GM19438 (cell line): ENCODE measurements around the gene NDUFS7.

Experiments used
- ATAC-seq: cut with Tn5 transposase; IDR thresholded peaks from one replicate; pipeline ENCODE4 v1.9.1; 2021; ENCODE audit warnings: low read depth; ENCODE audit not compliant: unreplicated experiment

Gene NDUFS7

DNA sequence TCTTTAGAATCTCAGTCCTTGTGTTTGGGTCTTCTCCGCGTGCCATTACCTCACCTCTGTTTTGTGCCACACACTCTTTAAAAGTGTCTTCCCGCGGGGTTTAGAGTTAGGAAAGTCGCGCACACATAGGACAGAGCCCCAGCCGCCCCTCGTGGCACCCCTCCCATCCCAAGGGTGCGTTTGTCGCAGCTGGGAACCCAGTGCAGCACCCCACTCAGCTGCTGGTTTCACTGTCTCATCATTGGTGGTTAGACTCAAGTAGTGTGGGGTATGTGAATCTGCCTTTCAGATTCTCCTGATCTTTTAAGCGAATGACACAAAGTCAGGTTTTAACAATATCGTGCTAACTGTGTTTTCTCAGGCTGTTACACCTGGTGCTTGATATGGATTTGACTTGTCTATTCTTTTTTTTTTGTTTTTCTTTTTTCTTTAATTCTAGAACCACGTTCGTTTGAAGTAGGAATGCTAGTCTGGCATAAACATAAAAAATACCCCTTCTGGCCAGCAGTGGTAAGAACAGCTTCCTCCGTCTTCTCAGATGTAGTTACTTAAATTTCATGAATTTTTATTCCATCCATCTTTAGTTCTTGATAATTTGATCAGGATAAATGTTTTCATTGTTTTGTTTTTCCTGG lies 19.5 kb upstream of the NDUFS7 start:
- ATAC-seq: no peak

DNA sequence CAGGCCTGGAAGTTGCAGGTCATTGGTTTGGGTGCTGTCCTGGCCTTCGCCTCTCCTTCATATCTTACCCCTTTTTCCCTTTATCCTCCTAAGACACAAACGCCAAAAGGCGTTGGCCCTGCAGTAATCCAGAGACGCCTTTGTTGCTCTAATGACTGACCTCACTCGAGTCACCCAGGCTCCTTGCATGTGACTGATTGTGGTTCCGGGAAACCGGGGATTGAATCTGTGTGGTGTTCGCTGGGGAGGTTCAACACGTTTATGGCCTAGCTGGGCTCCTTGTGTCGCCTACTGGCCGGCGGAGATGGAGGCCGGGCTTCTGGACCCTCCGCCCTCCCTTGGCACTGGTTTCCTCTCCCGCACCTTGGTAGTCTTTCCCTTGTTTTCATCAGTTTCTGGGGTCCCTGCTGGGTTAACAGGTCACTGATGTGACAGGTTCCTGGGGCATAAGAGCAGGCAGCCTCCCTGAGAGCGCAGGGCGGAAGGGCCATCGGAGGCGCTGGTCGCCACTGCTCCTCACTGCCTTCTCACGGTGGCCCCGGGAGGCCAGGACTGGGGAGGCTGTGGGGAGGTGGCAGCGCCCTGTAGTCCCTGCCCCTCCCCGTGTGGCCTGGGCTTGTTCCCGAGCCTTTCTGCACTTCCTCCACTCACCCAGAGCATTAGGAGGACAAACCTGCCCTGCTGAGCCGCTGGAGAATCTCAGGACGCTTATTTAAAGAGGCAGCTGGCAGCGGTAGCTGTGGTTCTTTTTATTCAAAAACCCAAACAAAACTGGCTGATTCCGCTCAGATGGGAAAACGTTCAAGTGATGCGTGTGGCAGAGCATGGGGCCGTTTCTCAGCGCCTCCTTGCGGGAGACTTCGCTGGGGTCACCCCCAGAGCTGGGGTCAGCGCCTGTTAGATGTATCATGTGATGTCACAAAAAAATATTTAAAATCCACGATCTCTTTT lies 18.1 kb upstream of the NDUFS7 start:
- no peak for ATAC-seq

DNA sequence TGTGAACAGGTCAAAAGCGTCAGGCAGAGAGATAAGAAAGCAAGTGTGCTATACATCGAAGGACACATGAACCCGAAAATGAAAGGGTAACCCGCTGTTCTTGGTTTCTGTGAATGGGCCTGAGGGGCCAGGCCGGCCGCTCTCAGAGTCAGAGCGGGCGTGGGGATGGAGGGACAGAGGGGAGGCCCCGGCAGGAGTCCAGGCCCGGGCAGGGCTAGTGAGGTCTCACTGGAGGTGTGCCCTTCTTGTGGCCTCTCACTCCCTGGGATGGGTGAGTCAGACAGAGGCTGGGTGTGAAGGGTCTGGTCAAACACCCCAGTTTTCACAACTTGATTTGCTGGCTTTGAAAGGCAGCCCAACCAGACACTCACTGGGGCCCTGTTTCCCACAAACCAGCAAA lies 17.4 kb upstream of the NDUFS7 start:
- ATAC-seq: no peak

DNA sequence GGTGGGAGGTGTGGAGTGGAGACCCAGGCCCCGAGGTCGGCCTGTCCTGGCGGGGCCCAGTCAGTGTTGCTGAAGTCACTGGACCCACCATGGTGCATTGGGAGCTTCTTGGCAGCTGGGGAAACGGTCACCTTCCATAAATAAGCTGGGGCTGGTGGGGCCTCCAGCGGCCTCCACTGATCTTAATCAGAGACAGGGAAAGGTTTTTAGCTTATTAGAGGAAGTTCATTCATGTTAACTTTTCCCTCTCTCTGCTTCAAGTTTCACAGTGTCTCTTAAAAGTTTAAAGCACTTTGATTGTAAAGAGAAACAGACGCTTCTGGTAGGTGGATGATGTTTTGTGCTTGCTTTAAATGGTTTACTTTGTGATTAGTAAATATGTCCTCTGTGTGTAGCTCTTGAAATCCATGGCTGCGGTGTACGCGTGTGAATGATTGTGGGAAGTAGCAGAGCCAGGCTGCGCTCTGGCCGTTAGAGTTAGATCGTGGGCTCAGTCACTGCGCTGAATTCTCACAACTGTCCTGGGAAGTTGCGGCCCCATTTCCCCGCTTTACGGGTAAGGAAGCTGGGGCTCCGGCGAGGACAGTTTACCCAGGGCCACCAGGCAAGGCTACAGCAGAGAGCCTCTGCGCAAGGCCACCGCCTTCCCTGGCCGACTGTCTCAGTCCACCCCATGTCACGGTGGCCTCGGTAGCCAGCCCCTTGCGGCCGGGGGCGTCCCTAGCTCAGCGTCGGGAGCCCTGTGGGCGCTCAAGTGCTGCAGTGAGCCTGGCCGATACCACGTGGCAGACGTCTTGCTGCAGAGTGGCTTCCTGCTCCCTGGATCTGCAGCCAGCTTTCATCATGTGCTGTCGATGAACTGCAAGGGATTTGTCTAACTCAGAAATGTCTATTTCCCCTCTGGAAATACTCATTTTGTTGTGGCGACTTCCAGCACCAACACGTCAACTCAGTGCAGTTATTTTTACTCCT lies 16.5 kb upstream of the NDUFS7 start:
- ATAC-seq: no peak

DNA sequence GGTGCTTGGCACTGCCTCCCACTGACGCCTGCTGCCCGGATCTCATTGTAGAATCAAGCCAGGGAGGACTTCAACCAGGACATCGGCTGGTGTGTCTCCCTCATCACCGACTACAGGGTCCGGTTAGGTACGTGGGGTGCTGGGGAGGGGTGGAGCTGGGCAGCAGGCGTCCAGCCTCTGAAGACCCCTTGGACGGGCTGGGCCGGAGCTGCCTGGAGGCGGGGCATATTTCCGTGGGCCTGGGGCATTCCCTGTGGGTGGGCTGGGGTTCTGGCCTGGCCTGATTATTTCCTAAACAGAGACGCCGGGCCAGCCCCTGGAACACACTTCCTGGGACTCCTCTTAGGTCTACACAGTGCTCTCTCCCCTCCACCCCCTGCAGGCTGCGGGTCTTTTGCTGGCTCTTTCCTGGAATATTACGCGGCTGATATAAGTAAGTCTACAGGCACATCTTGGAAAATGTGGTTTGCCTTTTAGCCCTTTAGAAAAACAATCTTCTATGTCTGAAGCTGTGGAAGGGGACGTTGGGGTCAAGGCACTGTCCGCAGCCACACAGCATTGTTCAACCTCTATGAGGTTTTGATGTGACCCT lies 14.4 kb upstream of the NDUFS7 start:
- no peak for ATAC-seq

DNA sequence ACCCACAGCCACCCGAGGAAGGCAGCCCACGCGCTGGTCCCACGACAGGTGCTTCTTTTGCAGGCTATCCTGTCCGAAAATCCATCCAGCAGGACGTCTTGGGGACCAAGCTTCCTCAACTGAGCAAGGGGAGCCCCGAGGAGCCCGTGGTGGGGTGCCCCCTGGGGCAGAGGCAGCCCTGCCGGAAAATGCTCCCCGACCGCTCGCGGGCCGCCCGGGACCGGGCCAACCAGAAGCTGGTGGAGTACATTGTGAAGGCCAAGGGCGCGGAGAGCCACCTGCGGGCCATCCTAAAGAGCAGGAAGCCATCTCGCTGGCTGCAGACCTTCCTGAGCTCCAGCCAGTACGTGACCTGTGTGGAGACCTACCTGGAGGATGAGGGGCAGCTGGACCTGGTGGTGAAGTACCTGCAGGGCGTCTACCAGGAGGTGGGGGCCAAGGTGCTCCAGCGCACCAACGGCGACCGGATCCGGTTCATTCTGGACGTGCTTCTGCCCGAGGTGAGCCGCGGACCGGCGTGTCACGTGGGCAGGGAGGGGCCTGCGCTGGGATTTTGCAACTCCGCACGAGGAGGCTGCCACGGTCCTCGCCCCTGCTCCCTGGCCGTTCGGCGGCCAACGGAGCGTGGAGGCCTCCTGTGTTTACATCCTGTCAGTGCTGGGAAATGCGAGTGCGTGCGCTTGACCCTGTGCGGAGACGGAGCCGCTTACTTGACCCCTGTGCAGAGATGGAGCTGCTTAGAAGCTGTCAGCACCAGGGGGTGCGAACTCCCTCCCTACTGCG lies 12.9 kb upstream of the NDUFS7 start:
- ATAC-seq: no peak

DNA sequence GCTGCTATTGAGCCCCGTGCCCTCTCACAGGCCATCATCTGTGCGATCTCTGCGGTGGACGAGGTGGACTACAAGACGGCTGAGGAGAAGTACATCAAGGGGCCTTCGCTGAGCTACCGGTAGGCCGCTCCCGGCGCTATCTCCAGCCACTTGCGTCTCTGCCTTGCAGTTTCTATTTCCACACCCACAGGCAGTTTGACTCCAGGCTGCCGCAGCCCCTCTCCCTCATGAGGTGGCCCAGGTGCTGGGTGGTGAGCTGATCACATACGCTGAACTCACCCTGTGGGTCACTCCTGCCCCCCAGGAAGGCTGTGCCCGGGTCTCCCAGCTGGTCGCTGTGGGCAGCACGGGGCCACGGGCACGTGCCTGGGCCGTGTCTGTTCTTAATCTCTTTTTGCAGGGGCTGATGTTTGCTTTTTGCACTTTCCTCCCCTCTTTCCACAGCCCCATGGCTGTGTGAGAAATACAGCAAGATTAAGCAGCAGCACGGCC lies 10.6 kb upstream of the NDUFS7 start:
- no peak for ATAC-seq

DNA sequence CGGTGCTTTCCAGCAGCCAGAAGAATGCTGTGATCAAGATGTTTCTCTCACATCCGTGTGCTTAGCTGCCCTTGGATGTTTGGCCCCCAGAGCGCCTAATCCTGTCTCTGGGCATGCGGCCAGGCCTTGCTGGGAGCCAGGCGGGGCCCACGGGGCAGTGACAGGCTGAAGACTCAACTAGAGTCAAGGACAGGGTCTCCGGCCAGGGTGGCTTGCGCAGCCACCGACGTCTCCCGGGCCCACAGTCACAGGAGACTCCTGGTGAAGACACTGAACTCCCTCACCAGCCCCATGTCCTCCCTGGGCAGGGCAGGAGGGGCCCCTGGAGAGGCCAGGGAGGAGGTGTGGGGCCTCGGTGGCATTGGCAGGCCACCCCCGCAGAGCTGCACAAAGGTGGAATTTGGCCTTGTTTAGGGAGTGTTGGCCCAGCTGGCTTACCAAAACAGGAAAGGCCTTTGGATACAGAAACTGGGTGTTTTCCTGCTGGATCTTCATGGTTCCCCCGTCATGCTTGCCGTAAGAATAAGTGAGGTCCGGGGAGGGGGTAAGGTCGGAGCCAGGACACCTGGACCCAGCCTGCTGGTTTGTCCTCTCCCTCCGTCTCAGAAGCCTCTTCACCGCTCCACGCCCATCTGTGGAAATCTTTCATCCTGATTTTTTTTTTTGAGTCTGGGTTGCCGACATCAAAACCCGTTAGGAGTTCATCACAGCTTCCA lies 10.0 kb upstream of the NDUFS7 start:
- ATAC-seq: no peak

DNA sequence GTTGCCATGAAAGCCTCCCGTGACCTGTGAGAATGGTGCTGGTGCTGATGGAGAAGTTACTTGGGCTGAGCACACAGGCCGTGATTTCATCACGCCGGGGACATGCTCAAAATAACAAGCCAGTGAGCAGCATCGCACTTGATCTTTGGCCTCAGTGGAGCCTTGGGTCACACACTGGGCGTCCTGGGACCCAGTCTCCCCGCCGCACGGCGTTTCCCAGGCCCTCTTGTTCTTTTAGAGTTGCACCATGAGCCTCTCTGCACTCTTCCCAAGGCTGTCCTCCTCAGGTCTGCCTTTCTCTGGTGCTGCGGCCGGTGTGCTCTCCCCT lies 9.5 kb upstream of the NDUFS7 start:
- ATAC-seq: no peak

DNA sequence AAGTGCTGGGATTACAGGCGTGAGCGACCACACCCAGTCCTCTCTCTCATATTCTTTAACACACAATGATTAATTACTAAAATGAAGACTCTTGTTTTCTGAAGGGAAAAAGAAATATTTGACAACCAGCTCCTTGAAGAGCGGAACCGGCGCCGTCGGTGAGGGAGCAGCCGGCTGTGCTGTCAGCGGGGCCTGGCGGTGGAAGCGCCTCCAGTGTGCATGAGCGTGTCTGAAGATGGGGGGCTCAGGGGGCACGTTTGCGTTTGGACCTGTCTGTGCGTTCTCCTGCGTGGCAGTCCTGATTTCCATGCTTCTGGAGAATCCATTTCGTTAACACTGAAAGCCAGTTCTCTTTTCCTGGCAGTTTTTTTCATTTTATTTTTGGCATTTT lies 7.3 kb upstream of the NDUFS7 start:
- ATAC-seq: no peak

DNA sequence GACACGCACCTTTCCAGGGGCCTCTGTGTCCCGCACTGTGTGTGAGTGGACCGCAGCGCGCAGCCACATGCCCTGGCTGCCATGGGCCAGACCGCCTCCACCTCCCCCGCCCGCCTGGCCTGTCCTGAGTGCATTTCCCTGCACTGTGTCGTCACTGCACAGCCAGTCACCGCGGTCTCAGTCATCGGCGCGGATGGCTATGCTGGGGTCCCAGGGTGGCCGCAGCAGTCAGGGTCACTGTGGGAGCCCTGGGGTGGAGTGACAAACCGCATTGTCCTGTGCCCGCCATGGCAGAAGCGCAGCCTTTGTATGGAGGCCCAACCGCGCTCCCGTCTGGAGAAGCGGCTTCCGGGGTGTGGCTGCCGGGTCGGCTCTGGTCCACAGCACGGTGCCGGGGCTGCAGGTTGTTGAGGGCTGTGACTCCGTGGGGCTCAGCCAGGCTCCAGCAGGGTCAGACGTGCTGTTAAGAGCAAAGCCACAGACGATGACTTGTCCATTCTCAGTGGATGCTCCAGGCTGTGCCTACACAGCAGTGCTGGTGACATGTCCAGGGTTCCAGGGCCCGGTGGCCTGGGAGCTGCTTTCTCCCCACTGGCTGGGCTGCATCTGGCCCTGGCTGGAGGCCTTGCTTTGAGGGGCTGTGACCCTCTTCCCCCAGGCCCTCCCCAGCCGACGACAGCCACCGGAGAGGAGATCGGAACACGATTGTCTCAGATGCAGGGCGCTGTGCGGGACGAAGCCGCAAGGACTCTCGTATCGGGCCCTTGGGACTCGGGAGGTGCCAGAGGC lies 6.3 kb upstream of the NDUFS7 start:
- ATAC-seq: no peak

DNA sequence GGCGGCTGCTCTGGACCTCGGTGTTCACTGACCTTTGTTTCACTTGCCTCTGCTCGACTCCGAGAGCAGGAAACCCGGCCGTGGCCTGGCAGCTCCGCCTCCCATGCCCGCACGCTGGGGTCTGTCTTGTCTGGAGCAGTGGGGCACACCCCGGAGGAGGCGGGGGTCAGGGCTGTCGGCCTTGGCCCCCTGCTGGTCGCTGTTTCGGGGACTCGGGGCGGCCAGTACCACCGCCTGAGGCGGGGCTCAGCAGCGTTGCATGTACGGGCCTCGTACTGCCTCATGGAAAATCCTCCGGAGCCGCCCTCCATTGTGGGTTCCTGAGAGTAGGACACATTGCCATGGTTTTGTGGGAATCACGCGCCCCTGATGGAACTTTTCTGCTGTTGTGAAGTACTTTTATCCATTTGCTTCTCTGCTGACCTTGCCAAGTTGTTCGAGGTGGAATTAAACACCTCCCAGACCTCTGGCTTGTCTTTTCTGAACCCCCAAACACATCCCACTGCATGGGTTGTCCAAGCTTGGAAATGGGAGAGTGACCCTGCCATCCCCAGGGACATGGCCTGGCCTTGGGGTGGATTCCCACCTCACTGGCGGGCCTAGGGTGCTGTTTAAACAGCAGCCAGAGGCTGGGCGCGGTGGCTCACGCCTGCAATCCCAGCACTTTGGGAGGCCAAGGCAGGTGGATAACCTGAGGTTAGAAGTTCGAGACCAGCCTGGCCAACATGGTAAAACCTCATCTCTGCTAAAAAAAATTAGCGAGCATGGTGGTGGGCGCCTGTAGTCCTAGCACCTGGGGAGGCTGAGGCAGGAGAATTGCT lies 5.5 kb upstream of the NDUFS7 start:
- ATAC-seq: no peak

DNA sequence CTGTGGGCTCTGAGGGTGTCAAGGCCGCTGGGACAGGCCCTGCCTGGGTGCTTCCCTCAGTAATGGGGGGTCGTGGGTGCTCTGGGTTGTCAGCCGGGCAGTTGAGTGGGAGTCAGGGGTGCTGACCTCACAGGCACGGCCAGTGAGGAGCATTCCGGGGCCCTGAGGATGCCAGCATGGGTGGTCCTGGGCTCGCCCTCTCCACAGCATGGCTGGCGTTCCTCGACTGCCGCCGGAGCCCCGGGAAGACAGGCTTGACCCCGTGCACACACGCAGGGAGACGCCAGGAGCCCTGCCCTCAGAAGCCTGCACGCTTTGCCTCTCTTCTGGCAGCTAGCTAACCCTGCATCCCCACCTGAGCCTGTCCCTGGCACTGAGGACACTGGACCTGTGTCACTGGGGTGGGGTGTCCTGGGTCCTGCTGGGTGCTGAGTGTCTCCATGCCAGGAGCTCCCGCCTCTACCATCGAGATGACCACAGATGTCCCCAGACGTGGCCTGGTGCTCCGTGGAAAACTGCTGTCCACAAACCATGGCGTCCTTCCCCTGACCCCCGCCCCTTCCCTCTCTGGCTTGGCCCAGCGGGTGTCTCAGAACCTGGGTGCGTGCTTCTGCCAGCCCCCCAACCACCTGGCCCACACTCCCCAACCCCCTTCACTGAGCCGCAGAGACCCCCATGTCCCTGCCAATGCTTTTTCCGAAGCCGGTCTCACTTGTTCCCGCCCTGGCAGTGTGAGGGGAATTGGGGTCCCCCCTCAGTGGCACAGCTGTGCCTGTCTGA lies 4.4 kb upstream of the NDUFS7 start:
- no peak for ATAC-seq

DNA sequence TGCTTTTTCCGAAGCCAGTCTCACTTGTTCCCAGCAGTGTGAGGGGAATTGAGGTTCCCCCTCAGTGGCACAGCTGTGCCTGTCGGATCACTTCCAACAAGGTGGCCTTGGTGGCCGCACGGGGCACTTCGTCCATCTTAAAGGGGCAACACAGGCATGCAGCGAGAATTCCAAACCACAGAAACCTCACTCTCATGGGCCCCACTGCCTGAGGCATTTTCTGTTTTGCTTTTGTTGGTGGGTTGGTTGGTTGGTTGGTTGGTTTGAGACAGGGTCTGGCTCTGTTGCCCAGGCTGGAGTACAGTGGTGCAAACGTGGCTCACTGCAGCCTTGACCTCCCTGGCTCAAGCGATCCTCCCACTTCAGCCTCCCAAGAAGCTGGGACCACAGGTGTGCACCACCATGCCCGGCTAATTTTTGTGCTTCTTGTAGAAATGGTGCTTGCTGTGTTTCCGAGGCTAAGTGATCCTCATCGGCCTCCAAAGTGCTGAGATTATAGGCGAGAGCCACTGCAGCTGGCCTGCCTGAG lies 3.7 kb upstream of the NDUFS7 start:
- ATAC-seq: no peak

DNA sequence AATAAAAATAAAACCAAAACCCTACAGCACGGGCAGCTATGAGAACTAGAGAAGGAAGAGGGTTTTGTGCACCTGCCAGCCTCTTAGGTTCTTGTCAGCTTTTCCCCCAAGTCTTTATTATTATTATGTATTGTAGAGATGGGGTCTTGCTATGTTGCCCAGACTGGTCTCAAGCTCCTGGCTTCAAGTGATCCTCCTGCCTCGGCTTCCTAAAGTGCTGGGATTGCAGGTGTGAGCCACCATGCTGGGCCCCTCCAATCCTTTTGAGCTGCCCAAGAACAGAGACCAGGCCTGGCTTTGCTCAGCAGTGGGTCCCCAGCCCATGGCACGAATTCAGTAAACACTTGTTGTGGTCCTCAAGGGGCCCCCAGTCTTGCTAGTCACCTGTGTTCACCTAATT lies 1.5 kb upstream of the NDUFS7 start:
- ATAC-seq: no peak

DNA sequence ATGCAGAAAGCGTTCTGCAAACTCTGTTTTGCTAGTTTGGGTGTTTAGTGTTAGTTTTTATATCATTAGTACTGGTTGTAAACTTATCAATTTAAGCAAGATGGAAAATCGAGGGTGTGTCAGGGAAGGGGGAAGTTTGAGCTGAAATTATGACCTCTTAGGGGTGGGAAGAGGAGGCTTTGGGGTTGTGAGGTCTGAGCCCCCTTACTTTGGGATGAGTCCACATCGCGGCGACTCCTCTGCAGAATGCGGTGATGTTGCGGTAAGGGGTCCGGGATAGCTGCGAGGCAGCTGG lies 743 bp upstream of the NDUFS7 start:
- ATAC-seq: peak; percentile 12

DNA sequence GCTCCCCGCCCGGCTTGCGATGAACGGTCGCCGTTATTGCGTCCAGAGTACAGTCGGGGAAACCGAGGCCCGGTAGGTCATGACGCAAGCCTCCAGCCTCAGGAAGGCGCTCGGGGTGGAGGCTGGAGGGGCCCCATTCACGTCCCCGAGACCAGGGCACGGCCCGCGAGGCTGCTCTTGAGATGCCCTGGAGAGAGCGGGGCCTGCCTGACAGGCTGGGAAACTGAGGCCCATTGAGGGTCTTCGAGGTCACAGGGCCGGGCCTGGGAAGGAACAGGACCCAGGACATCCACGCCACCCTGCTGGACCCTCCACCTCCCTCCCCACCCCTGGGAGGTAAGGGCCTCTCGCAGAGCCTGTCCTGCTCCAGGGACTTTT lies 367 bp downstream of the NDUFS7 start:
- ATAC-seq: no peak
